Measurements from ENCODE around the gene IL34. TPM values are rescaled to one million over a fixed set of nuclear protein-coding genes. Genes with fewer than 3 reads are reported as not detected.

The IL34 gene
- total and polyA plus RNA-seq, 2 of the 8 experiments (the other 6 are each of a cell fraction or from before 2014, with no cell fraction given): 4.6 to 5.6 TPM

GRCh38 chr16:70705056-70705455, 58.7 kb downstream of the IL34 start:
- Histone ChIP-seq H3K14ac (ENCODE audit: insufficient read length) (no peak overlapping the region), H3K4me2 (ENCODE audit: insufficient read depth in 1 of 2, low read depth in 2 of 2, low read length in 2 of 2) (no peak overlapping the region), H3K23me2 (ENCODE audit: low read depth, low read length) (no peaks in the 10 kb centered on the region), H2BK20ac (ENCODE audit: low read length) (no peak overlapping the region), H4K5ac (ENCODE audit: insufficient read length, low read depth, low read length) (no peak overlapping the region), H3K56ac (replicated peaks; ENCODE audit: insufficient read length, low read depth, low read length) (no peak overlapping the region), H2AK5ac (ENCODE audit: low read depth, low read length) (no peak overlapping the region), H2BK120ac (replicated peaks; ENCODE audit: low read depth, low read length) (no peak overlapping the region), H3K9ac (replicated peaks in 1 of 4; ENCODE audit: extremely low read depth in 1 of 4, low read depth in 3 of 4, low read length in 3 of 4) (no peak overlapping the region), H3K4me3 (ENCODE audit: extremely low read depth in 1 of 4, insufficient read depth in 2 of 4, low read depth in 3 of 4, low read length in 4 of 4) (no peak overlapping the region), H3K9me3 (ENCODE audit: insufficient read depth in 2 of 2, low read depth in 1 of 2, low read length in 1 of 2) (no peaks in the 10 kb centered on the region), H3K18ac (ENCODE audit: extremely low read depth, low read length) (no peak overlapping the region), H2BK12ac (ENCODE audit: low read depth, low read length) (no peak overlapping the region), H4K20me1 (replicated peaks in 1 of 2; ENCODE audit: control insufficient read depth in 1 of 2, insufficient read depth in 2 of 2, low read length in 2 of 2) (peaks cover 0 to 6% of the 10 kb centered on the region in 2 experiments), H3K4me1 (replicated peaks in 1 of 4; ENCODE audit: control insufficient read depth in 3 of 4, insufficient read depth in 4 of 4, low read length in 3 of 4) (peaks cover 0 to 22% (median 13%) of the 10 kb centered on the region in 4 experiments; a peak in 5 of 7 replicates), H3K27ac (ENCODE audit: low read depth, low read length) (no peak overlapping the region), H2AFZ (ENCODE audit: low read length) (no peak overlapping the region), H3K36me3 (ENCODE audit: control insufficient read depth in 2 of 4, insufficient read depth in 4 of 4, low read length in 3 of 4) (no peaks in the 10 kb centered on the region; a peak in 1 of 8 replicates), H3K79me2 (ENCODE audit: control insufficient read depth in 1 of 2, insufficient read depth in 2 of 2, low read length in 2 of 2) (no peaks in the 10 kb centered on the region), H3K27me3 (replicated peaks in 1 of 4; ENCODE audit: control insufficient read depth in 3 of 4, extremely low read depth in 1 of 4, insufficient read depth in 3 of 4, low read length in 3 of 4) (no peaks in the 10 kb centered on the region), H4K8ac (ENCODE audit: extremely low read depth, insufficient read depth, low read length) (peak overlapping the region; percentile 9; the same call in 1 of the 2 replicates), H2BK15ac (ENCODE audit: low read length) (no peak overlapping the region), H3K4ac (replicated peaks; ENCODE audit: insufficient read length, low read depth, low read length) (no peak overlapping the region), H3K23ac (ENCODE audit: insufficient read length) (no peak overlapping the region), H2BK5ac (ENCODE audit: low read depth, low read length) (0 out of 2 replicates have a peak overlapping the region, but pooled peaks have one; percentile 23), H3K79me1 (ENCODE audit: low read depth, low read length) (peaks cover 2% of the 10 kb centered on the region; the same call in 1 of the 2 replicates), H4K91ac (replicated peaks; ENCODE audit: insufficient read length, low read length) (no peak overlapping the region)
- FAIRE-seq: no peak
- DNase-seq (ENCODE audit: low read depth in 1 of 2, low spot score in 2 of 2): no peak
- CTCF ChIA-PET (ENCODE audit: partially characterized antibody): interaction anchor here (0.7 to 4.0 kb wide), 9 partner anchors 13 to 66 kb away, joined by 3 to 18 read pairs (median 5); no protein-coding TSS in a partner anchor
- WGBS, 2 experiments (ENCODE audit: extremely low coverage in 1 of 2, insufficient coverage in 1 of 2, insufficient read length in 1 of 2, insufficient replicate concordance in 2 of 2, low coverage in 1 of 2, low lambda C conversion rate in 2 of 2, missing lambda C conversion rate in 1 of 2): 93% methylated on average over 6 of the region's 8 CpGs; no CpG with 5 or more reads in 1 of the 2 experiments
- POLR2A ChIA-PET (ENCODE audit: partially characterized antibody): interaction anchor here (1.4 kb wide), 1 partner anchor 46 kb away, joined by 3 read pairs; no protein-coding TSS in a partner anchor
- TF ChIP-seq CHD1 (IDR thresholded peaks at IDR 0.05; ENCODE audit: low read depth, low read length): no peak
- no peak for TF ChIP-seq SP2 (IDR thresholded peaks at IDR 0.05; ENCODE audit: low read length)

Data from H1 (cell line).